ENCODE results near the gene FAM174A.

Gene FAM174A

GRCh38 chr5:100535060-100536005, at the start of gene FAM174A:
FAM174A (plus strand) TSS chr5:100535374; CDS start chr5:100535531, 157 bp downstream.
- peak within 1 kb of the TSS; percentile 74 for H3K4me3 ChIP-seq (ENCODE audit: low read depth, low read length)
- peak; percentile 98 for DNase-seq (ENCODE audit: low read depth)
- TF ChIP-seq, protein P1, sequence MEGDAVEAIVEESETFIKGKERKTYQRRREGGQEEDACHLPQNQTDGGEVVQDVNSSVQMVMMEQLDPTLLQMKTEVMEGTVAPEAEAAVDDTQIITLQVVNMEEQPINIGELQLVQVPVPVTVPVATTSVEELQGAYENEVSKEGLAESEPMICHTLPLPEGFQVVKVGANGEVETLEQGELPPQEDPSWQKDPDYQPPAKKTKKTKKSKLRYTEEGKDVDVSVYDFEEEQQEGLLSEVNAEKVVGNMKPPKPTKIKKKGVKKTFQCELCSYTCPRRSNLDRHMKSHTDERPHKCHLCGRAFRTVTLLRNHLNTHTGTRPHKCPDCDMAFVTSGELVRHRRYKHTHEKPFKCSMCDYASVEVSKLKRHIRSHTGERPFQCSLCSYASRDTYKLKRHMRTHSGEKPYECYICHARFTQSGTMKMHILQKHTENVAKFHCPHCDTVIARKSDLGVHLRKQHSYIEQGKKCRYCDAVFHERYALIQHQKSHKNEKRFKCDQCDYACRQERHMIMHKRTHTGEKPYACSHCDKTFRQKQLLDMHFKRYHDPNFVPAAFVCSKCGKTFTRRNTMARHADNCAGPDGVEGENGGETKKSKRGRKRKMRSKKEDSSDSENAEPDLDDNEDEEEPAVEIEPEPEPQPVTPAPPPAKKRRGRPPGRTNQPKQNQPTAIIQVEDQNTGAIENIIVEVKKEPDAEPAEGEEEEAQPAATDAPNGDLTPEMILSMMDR (IDR thresholded peaks at IDR 0.05; ENCODE audit: insufficient read depth, low read depth, low read length, missing control alignments), result no peak

GRCh38 chr5:100493996-100494395, 41.2 kb upstream of the FAM174A start:
- DNase-seq (ENCODE audit: low read depth), result no peak
- no peak overlapping the region for H3K4me3 ChIP-seq (ENCODE audit: low read depth, low read length)
- TF ChIP-seq, protein P1 (IDR thresholded peaks at IDR 0.05; ENCODE audit: insufficient read depth, low read depth, low read length, missing control alignments), result no peak

GRCh38 chr5:100496296-100496695, 38.9 kb upstream of the FAM174A start:
- H3K4me3 ChIP-seq (ENCODE audit: low read depth, low read length), result no peak overlapping the region
- TF ChIP-seq, protein P1 (IDR thresholded peaks at IDR 0.05; ENCODE audit: insufficient read depth, low read depth, low read length, missing control alignments), result no peak
- DNase-seq (ENCODE audit: low read depth), result no peak

DNA sequence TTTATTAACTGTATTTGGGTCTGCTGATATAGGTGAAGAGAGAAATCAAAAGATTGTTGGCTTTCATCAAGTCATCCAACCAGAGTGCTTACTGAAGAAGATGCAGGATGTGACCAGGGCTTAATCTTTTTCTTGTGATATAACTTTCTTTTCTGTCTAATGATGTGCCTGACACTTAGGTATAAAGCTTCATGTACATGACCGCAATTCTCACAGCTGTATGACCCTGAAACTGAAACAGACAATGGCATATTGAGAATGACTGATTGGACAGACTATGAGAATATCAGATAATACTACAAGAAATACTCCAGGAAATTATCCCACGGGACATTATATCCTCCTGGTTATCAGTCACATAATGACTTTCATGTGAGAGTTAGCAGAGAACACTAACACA, 32.5 kb upstream of the FAM174A start:
- TF ChIP-seq, protein P1 (IDR thresholded peaks at IDR 0.05; ENCODE audit: insufficient read depth, low read depth, low read length, missing control alignments), result no peak
- no peak for DNase-seq (ENCODE audit: low read depth)
- H3K4me3 ChIP-seq (ENCODE audit: low read depth, low read length), result no peak overlapping the region

DNA sequence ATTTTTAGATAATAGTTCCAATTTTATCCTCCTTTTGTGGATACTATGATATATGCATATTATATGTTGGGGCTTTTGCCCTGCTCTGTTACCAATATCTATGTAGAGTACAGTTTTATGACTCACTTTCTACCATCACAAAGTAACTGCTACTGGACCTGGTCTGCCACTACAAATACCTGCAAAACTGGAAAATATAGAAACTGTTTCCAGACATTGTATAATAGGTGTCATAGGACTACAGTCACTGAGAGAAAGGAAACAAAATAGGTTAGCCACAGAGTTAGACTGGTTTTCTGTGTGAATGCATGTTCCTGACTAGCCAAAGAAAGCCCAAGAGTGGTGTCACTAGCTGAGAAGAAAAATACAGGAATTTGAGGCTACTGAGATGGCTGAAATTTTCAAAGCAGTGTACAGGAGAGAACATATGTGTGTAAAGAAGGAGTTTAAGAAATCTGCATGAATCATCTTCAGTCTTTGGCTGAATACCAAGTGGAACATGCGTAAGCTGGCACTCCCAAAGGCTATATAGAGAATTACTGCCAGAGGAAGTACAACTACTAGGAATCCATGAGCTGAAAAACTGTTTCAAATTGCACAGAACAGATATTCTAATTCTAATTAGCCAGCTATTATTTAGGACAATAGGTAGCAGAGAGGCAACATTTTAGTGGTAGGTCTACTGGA, 29.0 kb upstream of the FAM174A start:
- no peak overlapping the region for H3K4me3 ChIP-seq (ENCODE audit: low read depth, low read length)
- no peak for DNase-seq (ENCODE audit: low read depth)
- TF ChIP-seq, protein P1 (IDR thresholded peaks at IDR 0.05; ENCODE audit: insufficient read depth, low read depth, low read length, missing control alignments), result no peak

- TF ChIP-seq, protein P1 (IDR thresholded peaks at IDR 0.05; ENCODE audit: insufficient read depth, low read depth, low read length, missing control alignments), result no peak
Observed at GRCh38 chr5:100516285-100516684, 18.9 kb upstream of the FAM174A start.

More at GRCh38 chr5:100516285-100516684, 18.9 kb upstream of the FAM174A start:
- no peak overlapping the region for H3K4me3 ChIP-seq (ENCODE audit: low read depth, low read length)
- peak; percentile 53 for DNase-seq (ENCODE audit: low read depth)

All from GM12865 (cell line).